ENCODE results near the gene RNF149. TPM values are rescaled to one million over a fixed set of nuclear protein-coding genes. Genes with fewer than 3 reads are reported as not detected.

The RNF149 gene
- total and polyA plus RNA-seq, 2 experiments from 2014 or later, result 38.8 to 47.6 TPM

GRCh38 chr2:101234169-101234938 lies 74.1 kb downstream of the RNF149 start (continued):
- no peak for TF ChIP-seq REST (IDR thresholded peaks at IDR 0.05; ENCODE audit: unreplicated experiment)
- no peak for TF ChIP-seq CTCF (conservative IDR thresholded peaks at IDR 0.05; ENCODE audit: low read depth in 2 of 2)
- TF ChIP-seq EZH2phosphoT487 (IDR thresholded peaks at IDR 0.05; ENCODE audit: unreplicated experiment), result no peak

GRCh38 chr2:101232770-101233169 lies 75.7 kb downstream of the RNF149 start:
- H3K27me3 Mint-ChIP-seq (ENCODE audit: insufficient read depth, low read depth, poor library complexity), result no peaks in the 10 kb centered on the region

More at GRCh38 chr2:101232770-101233169, 75.7 kb downstream of the RNF149 start:
- Mint-ChIP-seq H3K4me3 (no peak overlapping the region), H3K4me1 (no peaks in the 10 kb centered on the region; the same call in 2 of the 3 replicates), H3K36me3 (ENCODE audit: low read depth) (peaks cover 22% of the 10 kb centered on the region; the same call in 2 of the 3 replicates), H3K9me3 (peaks cover 24% of the 10 kb centered on the region), H3K27ac (no peak overlapping the region)
- Histone ChIP-seq H3F3A (replicated peaks; ENCODE audit: low read depth) (no peaks in the 10 kb centered on the region), H3K27me3 (ENCODE audit: insufficient read depth) (no peaks in the 10 kb centered on the region), H3K4me3 (no peak overlapping the region), H3K79me2 (replicated peaks; ENCODE audit: insufficient read depth) (no peaks in the 10 kb centered on the region), H4K20me1 (replicated peaks; ENCODE audit: insufficient read depth) (no peaks in the 10 kb centered on the region), H3K4me2 (no peak overlapping the region), H3K36me3 (ENCODE audit: insufficient read depth) (no peaks in the 10 kb centered on the region), H3K27ac (ENCODE audit: low read depth) (no peak overlapping the region), H3K4me1 (ENCODE audit: insufficient read depth) (no peaks in the 10 kb centered on the region), H3K9me2 (ENCODE audit: insufficient read depth) (peaks cover 12% of the 10 kb centered on the region; the same call in 1 of the 2 replicates), H2AFZ (no peak overlapping the region)
- no peak for TF ChIP-seq CREB1 (CRISPR knock-in tag; IDR thresholded peaks at IDR 0.05; ENCODE audit: low read depth)
- TF ChIP-seq JUNB (IDR thresholded peaks at IDR 0.05; ENCODE audit: unreplicated experiment), result no peak
- no peak for TF ChIP-seq ZNF331 (CRISPR knock-in tag; IDR thresholded peaks at IDR 0.05; ENCODE audit: low read depth)
- TF ChIP-seq NANOG (IDR thresholded peaks at IDR 0.05; ENCODE audit: borderline replicate concordance), result no peak
- no peak for TF ChIP-seq ZNF462 (CRISPR knock-in tag; IDR thresholded peaks at IDR 0.05)
- no peak for TF ChIP-seq EZH2 (IDR thresholded peaks at IDR 0.05; ENCODE audit: low read depth, unreplicated experiment)
- TF ChIP-seq CTCF (conservative IDR thresholded peaks at IDR 0.05; ENCODE audit: low read depth in 2 of 2), result no peak
- no peak for TF ChIP-seq EZH2phosphoT487 (IDR thresholded peaks at IDR 0.05; ENCODE audit: unreplicated experiment)
- ATAC-seq (no peak), DNase-seq (ENCODE audit: low spot score) (no peak)
